Measurements from ENCODE around the gene PRMT2.
"Not testable (repeated sequence)": the region's sequence is repeated elsewhere in the genome, so short reads cannot be mapped to it uniquely, and the experiment has no call there.

Gene PRMT2

DNA sequence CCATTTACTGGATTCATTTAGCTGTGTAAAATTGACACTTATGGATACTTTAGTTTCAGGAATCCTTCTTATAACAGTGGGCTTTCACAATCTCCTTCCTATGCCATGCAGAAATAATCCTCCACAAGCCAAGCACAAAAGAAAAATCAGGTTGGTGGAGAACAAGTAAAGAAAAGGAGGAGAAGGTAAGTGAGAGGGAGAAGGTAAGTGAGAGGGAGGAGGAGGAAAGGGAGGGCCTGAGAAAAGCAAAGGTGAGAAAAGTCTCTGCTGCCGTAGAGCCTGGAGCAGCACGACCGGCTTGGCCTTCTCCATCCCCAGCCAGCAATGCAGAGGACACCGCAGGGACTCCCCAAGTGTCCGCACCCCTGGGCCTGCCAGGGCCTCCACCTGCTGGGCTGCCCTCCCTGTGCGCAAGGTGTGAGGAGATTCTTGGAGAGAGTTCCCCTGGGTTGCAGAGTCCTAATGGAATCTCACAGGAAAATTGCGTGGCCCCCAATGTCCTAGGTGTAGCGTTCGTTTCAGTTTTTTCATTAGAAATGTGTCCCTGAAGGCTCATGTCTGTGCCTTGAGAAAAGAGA lies 39.0 kb downstream of the PRMT2 start:
- Histone ChIP-seq H2AFZ (ENCODE audit: low read length, unreplicated experiment) (no peak overlapping the region), H3K4me3 (ENCODE audit: low read depth, low read length) (no peak overlapping the region), H3K27me3 (ENCODE audit: insufficient read depth, low read length) (peaks cover 9% of the 10 kb centered on the region), H3K79me2 (ENCODE audit: control insufficient read depth, insufficient read depth, low read length, unreplicated experiment) (no peaks in the 10 kb centered on the region), H3K36me3 (ENCODE audit: insufficient read depth, low read length) (no peaks in the 10 kb centered on the region), H3K4me1 (ENCODE audit: control insufficient read depth, insufficient read depth, low read length, unreplicated experiment) (no peaks in the 10 kb centered on the region), H3K27ac (ENCODE audit: low read depth, low read length) (no peak overlapping the region)

GRCh38 chr21:46675595-46676280 lies 40.3 kb downstream of the PRMT2 start:
- H2AFZ ChIP-seq (ENCODE audit: low read length, unreplicated experiment), result no peak overlapping the region
- no peaks in the 10 kb centered on the region for H3K4me1 ChIP-seq (ENCODE audit: control insufficient read depth, insufficient read depth, low read length, unreplicated experiment)
- H3K4me3 ChIP-seq (ENCODE audit: low read depth, low read length), result no peak overlapping the region
- H3K27me3 ChIP-seq (ENCODE audit: insufficient read depth, low read length), result peaks cover 7% of the 10 kb centered on the region
- no peaks in the 10 kb centered on the region for H3K79me2 ChIP-seq (ENCODE audit: control insufficient read depth, insufficient read depth, low read length, unreplicated experiment)
- H3K36me3 ChIP-seq (ENCODE audit: insufficient read depth, low read length), result no peaks in the 10 kb centered on the region
- no peak overlapping the region for H3K27ac ChIP-seq (ENCODE audit: low read depth, low read length)

DNA sequence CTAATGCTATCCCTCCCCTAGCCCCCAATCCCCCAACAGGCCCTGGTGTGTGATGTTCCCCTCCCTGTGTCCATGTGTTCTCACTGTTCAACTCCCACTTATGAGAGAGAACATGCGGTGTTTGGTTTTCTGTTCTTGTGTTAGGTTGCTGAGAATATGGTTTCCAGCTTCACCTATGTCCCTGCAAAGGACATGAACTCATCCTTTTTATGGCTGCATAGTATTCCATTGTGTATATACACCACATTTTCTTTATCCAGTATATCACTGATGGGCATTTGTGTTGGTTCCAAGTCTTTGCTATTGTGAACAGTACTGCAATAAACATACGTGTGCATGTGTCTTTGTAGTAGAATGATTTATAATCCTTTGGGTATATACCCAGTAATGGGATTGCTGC lies 41.1 kb downstream of the PRMT2 start:
- not testable (repeated sequence) for H3K79me2 ChIP-seq (ENCODE audit: control insufficient read depth, insufficient read depth, low read length, unreplicated experiment); H3K4me1 ChIP-seq (ENCODE audit: control insufficient read depth, insufficient read depth, low read length, unreplicated experiment); H3K36me3 ChIP-seq (ENCODE audit: insufficient read depth, low read length); H2AFZ ChIP-seq (ENCODE audit: low read length, unreplicated experiment); H3K4me3 ChIP-seq (ENCODE audit: low read depth, low read length); H3K27ac ChIP-seq (ENCODE audit: low read depth, low read length); H3K27me3 ChIP-seq (ENCODE audit: insufficient read depth, low read length)

DNA sequence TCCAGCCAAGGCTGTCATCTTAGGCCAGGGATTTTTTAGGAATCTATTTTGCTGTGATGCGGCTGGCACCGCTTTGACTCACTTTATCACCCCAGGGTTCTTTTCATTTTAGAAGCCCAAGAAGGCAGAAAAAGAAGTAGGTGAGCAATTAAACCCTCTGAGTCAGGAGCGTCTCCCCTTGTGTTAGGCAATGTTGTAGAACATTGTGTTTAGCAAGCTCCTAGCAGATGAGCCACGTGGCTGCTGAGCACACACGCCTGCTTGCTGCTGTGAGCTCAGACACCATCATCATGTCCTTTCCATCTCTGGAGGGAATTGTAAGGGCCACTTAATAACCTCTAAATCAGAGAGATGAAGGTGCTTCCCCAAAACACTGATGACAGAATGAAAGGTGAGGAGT lies 46.1 kb downstream of the PRMT2 start:
- H3K36me3 ChIP-seq (ENCODE audit: insufficient read depth, low read length); H3K27ac ChIP-seq (ENCODE audit: low read depth, low read length); H3K4me1 ChIP-seq (ENCODE audit: control insufficient read depth, insufficient read depth, low read length, unreplicated experiment); H3K27me3 ChIP-seq (ENCODE audit: insufficient read depth, low read length); H3K4me3 ChIP-seq (ENCODE audit: low read depth, low read length); H2AFZ ChIP-seq (ENCODE audit: low read length, unreplicated experiment); H3K79me2 ChIP-seq (ENCODE audit: control insufficient read depth, insufficient read depth, low read length, unreplicated experiment): not testable (repeated sequence)

DNA sequence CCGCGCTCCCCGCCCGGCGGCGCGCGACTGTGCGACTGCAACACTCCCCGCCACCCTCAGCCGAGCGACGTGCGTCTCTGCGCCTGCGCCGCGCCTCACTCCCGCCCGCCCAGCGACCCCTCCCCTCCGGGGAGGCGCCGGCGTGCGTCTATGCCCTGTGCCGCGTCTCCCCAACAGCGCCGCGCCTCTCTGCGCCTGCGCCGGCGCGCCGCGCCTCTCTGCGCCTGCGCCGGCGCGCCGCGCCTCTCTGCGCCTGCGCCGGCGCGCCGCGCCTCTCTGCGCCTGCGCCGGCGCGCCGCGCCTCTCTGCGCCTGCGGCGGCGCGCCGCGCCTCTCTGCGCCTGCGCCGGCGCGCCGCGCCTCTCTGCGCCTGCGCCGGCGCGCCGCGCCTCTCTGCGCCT lies 63.2 kb downstream of the PRMT2 start:
- not testable (repeated sequence) for H3K4me1 ChIP-seq (ENCODE audit: control insufficient read depth, insufficient read depth, low read length, unreplicated experiment); H3K79me2 ChIP-seq (ENCODE audit: control insufficient read depth, insufficient read depth, low read length, unreplicated experiment); H2AFZ ChIP-seq (ENCODE audit: low read length, unreplicated experiment); H3K27me3 ChIP-seq (ENCODE audit: insufficient read depth, low read length); H3K36me3 ChIP-seq (ENCODE audit: insufficient read depth, low read length); H3K27ac ChIP-seq (ENCODE audit: low read depth, low read length); H3K4me3 ChIP-seq (ENCODE audit: low read depth, low read length)

GRCh38 chr21:46699104-46699503 lies 63.6 kb downstream of the PRMT2 start:
- not testable (repeated sequence) for H3K27ac ChIP-seq (ENCODE audit: low read depth, low read length); H3K27me3 ChIP-seq (ENCODE audit: insufficient read depth, low read length); H2AFZ ChIP-seq (ENCODE audit: low read length, unreplicated experiment); H3K79me2 ChIP-seq (ENCODE audit: control insufficient read depth, insufficient read depth, low read length, unreplicated experiment); H3K4me3 ChIP-seq (ENCODE audit: low read depth, low read length); H3K36me3 ChIP-seq (ENCODE audit: insufficient read depth, low read length); H3K4me1 ChIP-seq (ENCODE audit: control insufficient read depth, insufficient read depth, low read length, unreplicated experiment)
